Panc1 (cell line): ENCODE results near the gene CNOT4.
"Not testable (repeated sequence)": the region's sequence is repeated elsewhere in the genome, so short reads cannot be mapped to it uniquely, and the experiment has no call there.

Experiments used
- CTCF ChIP-seq: fragments of 450-650 bp; IDR thresholded peaks from 2 replicates; pipeline ENCODE4 v1.5.1; 2017; ENCODE audit warnings: mild to moderate bottlenecking
- POLR2AphosphoS5 ChIP-seq: IDR thresholded peaks from 2 replicates; pipeline ENCODE4 v1.6.1; 2012; ENCODE audit warnings: mild to moderate bottlenecking, low read depth, low read length, moderate library complexity
- REST ChIP-seq, 2 experiments: IDR thresholded peaks; 2 replicates each; pipeline ENCODE4 v1.6.1; 2011 to 2012; ENCODE audit warnings: low read depth in 2 of 2, control low read depth in 1 of 2, low read length in 1 of 2, mild to moderate bottlenecking in 1 of 2, moderate library complexity in 1 of 2; ENCODE audit not compliant: insufficient read depth in 1 of 2
- TCF7L2 ChIP-seq: IDR thresholded peaks from 2 replicates; pipeline ENCODE4 v1.6.1; 2011; ENCODE audit warnings: mild to moderate bottlenecking, low read depth, low read length, inconsistent platforms

GRCh38 chr7:135497161-135497560, 12.7 kb downstream of the CNOT4 start:
- TF ChIP-seq CTCF; POLR2AphosphoS5; REST (IDR thresholded peaks at IDR 0.05; ENCODE audit: insufficient read depth in 1 of 2, low read depth in 2 of 2, low read length in 1 of 2); TCF7L2: not testable (repeated sequence)
